Retina (tissue), 1 donor: ENCODE results near the gene SIGLEC14.
A peak's percentile ranks its signal among the peaks of the same experiment; 100 is the strongest.

Source experiments
- DNase-seq: peaks from one replicate; pipeline ENCODE4 v3.0.0-alpha.2; 2016

The SIGLEC14 gene

GRCh38 chr19:51610576-51610975, 36.0 kb downstream of the SIGLEC14 start:
- DNase-seq: no peak

GRCh38 chr19:51607920-51608562, 38.6 kb downstream of the SIGLEC14 start:
- peak; percentile 50 for DNase-seq

- DNase-seq: no peak
Measured at GRCh38 chr19:51607077-51607476, 39.5 kb downstream of the SIGLEC14 start.

- no peak for DNase-seq
Measured at GRCh38 chr19:51602189-51602854, 44.3 kb downstream of the SIGLEC14 start.

- no peak for DNase-seq
Measured at GRCh38 chr19:51600940-51601580, 45.6 kb downstream of the SIGLEC14 start.

- no peak for DNase-seq
Measured at GRCh38 chr19:51599084-51599483, 47.5 kb downstream of the SIGLEC14 start.

- no peak for DNase-seq
Measured at GRCh38 chr19:51598159-51598915, 48.3 kb downstream of the SIGLEC14 start.

GRCh38 chr19:51595190-51596175, 51.1 kb downstream of the SIGLEC14 start:
- no peak for DNase-seq

- DNase-seq: no peak
Measured at GRCh38 chr19:51594774-51595109, 51.9 kb downstream of the SIGLEC14 start.

- peak; percentile 95 for DNase-seq
Measured at GRCh38 chr19:51593969-51594773, 52.5 kb downstream of the SIGLEC14 start.

- DNase-seq: no peak
Measured at GRCh38 chr19:51593138-51593890, 53.3 kb downstream of the SIGLEC14 start.
